PC-9 (cell line): ENCODE data around the gene MBNL2.

Experiments
- EZH2 ChIP-seq: fragments of 200-600 bp; sonication (generic); IDR thresholded peaks from 2 replicates; pipeline ENCODE4 v1.8.0; 2017; ENCODE audit warnings: antibody characterized with exemption, low read depth
- TF ChIP-seq, protein P1 (sequence below): fragments of 200-600 bp; sonication (generic); conservative IDR thresholded peaks from 2 replicates; pipeline ENCODE4 v1.6.1; 2017; ENCODE audit warnings: mixed run types, antibody characterized with exemption, mild to moderate bottlenecking, moderate library complexity

DNA sequence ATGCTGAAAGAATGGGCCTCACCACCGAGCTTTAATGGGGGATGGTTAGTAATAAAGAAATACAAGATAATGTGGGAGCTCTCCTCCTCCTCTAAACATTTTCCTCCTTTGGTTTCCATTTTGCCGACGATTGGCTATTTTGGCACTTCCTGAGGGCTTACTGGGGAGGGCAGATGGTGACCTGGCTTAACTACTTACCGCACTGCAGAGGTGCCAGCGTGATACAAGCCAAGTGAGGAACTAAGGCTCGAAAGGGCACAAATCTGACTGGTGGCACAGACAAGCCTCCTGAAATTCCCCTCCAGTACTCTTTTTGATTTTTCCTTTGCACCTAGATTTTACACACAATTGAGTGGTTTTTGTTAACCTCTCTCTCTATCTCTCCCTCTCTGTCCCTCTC is 158.6 kb downstream of the MBNL2 start:
- TF ChIP-seq, protein P1, sequence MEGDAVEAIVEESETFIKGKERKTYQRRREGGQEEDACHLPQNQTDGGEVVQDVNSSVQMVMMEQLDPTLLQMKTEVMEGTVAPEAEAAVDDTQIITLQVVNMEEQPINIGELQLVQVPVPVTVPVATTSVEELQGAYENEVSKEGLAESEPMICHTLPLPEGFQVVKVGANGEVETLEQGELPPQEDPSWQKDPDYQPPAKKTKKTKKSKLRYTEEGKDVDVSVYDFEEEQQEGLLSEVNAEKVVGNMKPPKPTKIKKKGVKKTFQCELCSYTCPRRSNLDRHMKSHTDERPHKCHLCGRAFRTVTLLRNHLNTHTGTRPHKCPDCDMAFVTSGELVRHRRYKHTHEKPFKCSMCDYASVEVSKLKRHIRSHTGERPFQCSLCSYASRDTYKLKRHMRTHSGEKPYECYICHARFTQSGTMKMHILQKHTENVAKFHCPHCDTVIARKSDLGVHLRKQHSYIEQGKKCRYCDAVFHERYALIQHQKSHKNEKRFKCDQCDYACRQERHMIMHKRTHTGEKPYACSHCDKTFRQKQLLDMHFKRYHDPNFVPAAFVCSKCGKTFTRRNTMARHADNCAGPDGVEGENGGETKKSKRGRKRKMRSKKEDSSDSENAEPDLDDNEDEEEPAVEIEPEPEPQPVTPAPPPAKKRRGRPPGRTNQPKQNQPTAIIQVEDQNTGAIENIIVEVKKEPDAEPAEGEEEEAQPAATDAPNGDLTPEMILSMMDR, result no peak
- TF ChIP-seq EZH2, result no peak
